GM19328 (cell line): ENCODE results near the gene CEL.

ENCODE experiments used
- ATAC-seq: cut with Tn5 transposase; IDR thresholded peaks from one replicate; pipeline ENCODE4 v1.9.1; 2021; ENCODE audit warnings: mild to moderate bottlenecking, moderate library complexity; ENCODE audit not compliant: unreplicated experiment

Gene CEL

GRCh38 chr9:133102190-133103021 is 40.6 kb downstream of the CEL start:
- no peak for ATAC-seq

- no peak for ATAC-seq
Observed at GRCh38 chr9:133103183-133103986, 41.6 kb downstream of the CEL start.

GRCh38 chr9:133103987-133104505 is 42.3 kb downstream of the CEL start:
- no peak for ATAC-seq

GRCh38 chr9:133104718-133105460 is 43.1 kb downstream of the CEL start:
- ATAC-seq: no peak

GRCh38 chr9:133105461-133105770 is 43.6 kb downstream of the CEL start:
- no peak for ATAC-seq

- no peak for ATAC-seq
Observed at GRCh38 chr9:133106511-133107244, 44.9 kb downstream of the CEL start.

GRCh38 chr9:133107245-133107722 is 45.5 kb downstream of the CEL start:
- ATAC-seq: no peak

- ATAC-seq: no peak
Observed at GRCh38 chr9:133107961-133108793, 46.4 kb downstream of the CEL start.

GRCh38 chr9:133108794-133109641 is 47.2 kb downstream of the CEL start:
- ATAC-seq: no peak

GRCh38 chr9:133109931-133110650 is 48.3 kb downstream of the CEL start:
- ATAC-seq: no peak

- no peak for ATAC-seq
Observed at GRCh38 chr9:133111808-133112662, 50.3 kb downstream of the CEL start.

- no peak for ATAC-seq
Observed at GRCh38 chr9:133112663-133113026, 50.9 kb downstream of the CEL start.

- ATAC-seq: no peak
Observed at GRCh38 chr9:133113163-133113948, 51.6 kb downstream of the CEL start.

- no peak for ATAC-seq
Observed at GRCh38 chr9:133113949-133114885, 52.4 kb downstream of the CEL start.

GRCh38 chr9:133114886-133115603 is 53.3 kb downstream of the CEL start:
- ATAC-seq: no peak
